ENCODE results near the gene MTMR12.

The MTMR12 gene

DNA sequence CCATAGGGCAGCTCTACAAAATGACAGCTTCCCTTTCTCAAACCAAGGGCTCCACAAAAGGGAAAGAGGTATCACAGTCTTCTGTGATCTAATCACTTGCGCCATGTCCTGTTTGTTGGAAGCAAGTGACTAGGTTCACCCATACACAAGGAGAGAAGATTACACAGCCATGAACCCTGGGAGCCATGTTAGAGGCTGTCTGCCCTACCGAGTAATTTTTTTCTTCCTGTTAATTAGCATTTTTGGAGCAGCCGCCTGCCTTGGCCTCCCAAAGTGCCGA lies 105.4 kb downstream of the MTMR12 start:
- H3K9me3 ChIP-seq (ENCODE audit: control insufficient read depth, low read length) = no peaks in the 10 kb centered on the region
- H3K27ac ChIP-seq (ENCODE audit: insufficient read depth, low read length, poor library complexity, severe bottlenecking) = no peak overlapping the region
- no peak for DNase-seq
- no peaks in the 10 kb centered on the region for H3K4me1 ChIP-seq (ENCODE audit: control insufficient read depth, insufficient read depth, low read length, poor library complexity, severe bottlenecking)
- H3K27me3 ChIP-seq (replicated peaks; ENCODE audit: control insufficient read depth, insufficient read depth, low read length, poor library complexity, severe bottlenecking) = no peaks in the 10 kb centered on the region
- H3K4me3 ChIP-seq (ENCODE audit: insufficient read depth, low read depth, low read length, poor library complexity, severe bottlenecking) = no peak overlapping the region
- H3K36me3 ChIP-seq (ENCODE audit: control insufficient read depth, insufficient read depth, low read length) = no peaks in the 10 kb centered on the region

DNA sequence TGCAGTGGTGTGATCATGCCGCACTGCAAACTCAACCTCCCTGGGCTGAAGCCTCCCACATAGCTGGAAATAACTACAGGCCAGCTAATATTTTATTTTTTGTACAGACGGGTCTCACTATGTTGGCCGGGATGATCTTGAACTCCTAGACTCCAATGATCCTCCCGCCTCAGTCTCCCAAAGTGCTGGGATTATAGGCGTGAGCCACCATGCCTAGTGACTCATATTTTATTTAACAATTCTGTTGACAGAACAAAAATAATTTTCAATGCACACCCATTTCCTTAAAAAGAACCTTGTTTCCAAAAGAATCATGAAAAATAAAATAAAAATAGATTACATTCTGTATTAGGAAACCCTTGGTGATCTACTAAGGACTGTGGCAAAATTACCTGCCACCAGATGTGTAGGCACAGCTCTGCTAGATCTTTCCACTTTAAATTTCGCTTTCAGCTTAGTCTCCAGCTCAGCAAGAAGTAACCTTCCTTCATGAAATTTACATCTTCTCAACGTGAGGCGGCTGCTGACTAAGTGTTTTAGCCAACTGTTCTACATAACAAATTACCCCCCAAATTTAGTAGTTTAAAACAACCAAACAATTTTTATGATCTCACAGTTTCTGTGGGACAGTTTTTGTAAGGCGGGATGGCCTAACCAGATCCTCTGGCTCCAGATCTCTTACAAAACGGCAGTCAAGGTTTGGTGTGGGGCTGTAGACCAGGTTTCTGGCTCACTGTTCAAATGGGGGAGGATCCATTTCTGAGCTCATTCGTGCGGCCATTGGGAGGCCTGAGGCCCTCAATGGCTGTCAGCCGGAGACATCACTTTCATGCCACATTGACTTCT lies 106.0 kb downstream of the MTMR12 start:
- H3K9me3 ChIP-seq (ENCODE audit: control insufficient read depth, low read length) = no peaks in the 10 kb centered on the region
- H3K4me1 ChIP-seq (ENCODE audit: control insufficient read depth, insufficient read depth, low read length, poor library complexity, severe bottlenecking) = no peaks in the 10 kb centered on the region
- no peak for DNase-seq
- no peaks in the 10 kb centered on the region for H3K36me3 ChIP-seq (ENCODE audit: control insufficient read depth, insufficient read depth, low read length)
- H3K27ac ChIP-seq (ENCODE audit: insufficient read depth, low read length, poor library complexity, severe bottlenecking) = no peak overlapping the region
- H3K27me3 ChIP-seq (replicated peaks; ENCODE audit: control insufficient read depth, insufficient read depth, low read length, poor library complexity, severe bottlenecking) = no peaks in the 10 kb centered on the region
- no peak overlapping the region for H3K4me3 ChIP-seq (ENCODE audit: insufficient read depth, low read depth, low read length, poor library complexity, severe bottlenecking)

DNA sequence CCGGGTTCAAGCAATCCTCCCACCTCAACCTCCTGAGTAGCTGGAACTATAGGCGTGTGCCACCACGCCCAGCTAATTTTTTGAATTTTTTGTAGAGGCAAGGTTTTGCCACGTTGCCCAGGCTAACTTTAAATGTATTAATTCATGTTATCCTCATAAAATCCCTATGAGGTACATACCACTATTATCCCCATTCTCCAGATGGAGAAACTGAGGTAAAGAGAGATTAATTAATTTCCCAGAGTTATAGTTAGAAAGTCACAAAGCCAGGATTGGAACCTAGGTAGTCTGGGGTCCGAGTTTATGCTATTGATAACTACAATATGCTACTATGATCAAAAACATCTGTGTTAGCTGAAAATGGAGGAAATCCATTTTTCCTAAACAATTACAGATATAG lies 106.7 kb downstream of the MTMR12 start:
- Histone ChIP-seq H3K9me3 (ENCODE audit: control insufficient read depth, low read length) (no peaks in the 10 kb centered on the region), H3K4me3 (ENCODE audit: insufficient read depth, low read depth, low read length, poor library complexity, severe bottlenecking) (no peak overlapping the region), H3K27ac (ENCODE audit: insufficient read depth, low read length, poor library complexity, severe bottlenecking) (no peak overlapping the region), H3K36me3 (ENCODE audit: control insufficient read depth, insufficient read depth, low read length) (no peaks in the 10 kb centered on the region), H3K27me3 (replicated peaks; ENCODE audit: control insufficient read depth, insufficient read depth, low read length, poor library complexity, severe bottlenecking) (no peaks in the 10 kb centered on the region), H3K4me1 (ENCODE audit: control insufficient read depth, insufficient read depth, low read length, poor library complexity, severe bottlenecking) (no peaks in the 10 kb centered on the region)
- no peak for DNase-seq

DNA sequence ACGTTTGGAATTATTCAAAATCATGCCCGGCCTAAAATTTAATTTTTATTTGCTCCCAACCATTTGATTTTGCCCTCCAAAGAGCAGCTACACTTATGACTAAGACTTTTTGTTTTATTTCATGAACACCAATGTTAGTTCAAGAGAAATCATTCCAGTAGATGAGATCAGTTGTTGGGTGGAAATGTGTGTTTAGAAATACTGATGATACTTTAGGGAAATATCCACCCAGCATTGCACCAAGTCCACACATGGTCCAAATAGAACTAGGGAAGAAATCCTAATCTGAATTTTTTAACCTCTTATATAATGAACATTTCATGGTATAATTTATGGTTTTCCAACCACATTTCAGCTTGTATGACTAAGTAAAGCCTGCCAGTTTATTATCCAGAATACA lies 110.3 kb downstream of the MTMR12 start:
- H3K4me3 ChIP-seq (ENCODE audit: insufficient read depth, low read depth, low read length, poor library complexity, severe bottlenecking) = no peak overlapping the region
- H3K9me3 ChIP-seq (ENCODE audit: control insufficient read depth, low read length) = no peaks in the 10 kb centered on the region
- H3K4me1 ChIP-seq (ENCODE audit: control insufficient read depth, insufficient read depth, low read length, poor library complexity, severe bottlenecking) = no peaks in the 10 kb centered on the region
- no peak for DNase-seq
- no peaks in the 10 kb centered on the region for H3K27me3 ChIP-seq (replicated peaks; ENCODE audit: control insufficient read depth, insufficient read depth, low read length, poor library complexity, severe bottlenecking)
- no peak overlapping the region for H3K27ac ChIP-seq (ENCODE audit: insufficient read depth, low read length, poor library complexity, severe bottlenecking)
- no peaks in the 10 kb centered on the region for H3K36me3 ChIP-seq (ENCODE audit: control insufficient read depth, insufficient read depth, low read length)

DNA sequence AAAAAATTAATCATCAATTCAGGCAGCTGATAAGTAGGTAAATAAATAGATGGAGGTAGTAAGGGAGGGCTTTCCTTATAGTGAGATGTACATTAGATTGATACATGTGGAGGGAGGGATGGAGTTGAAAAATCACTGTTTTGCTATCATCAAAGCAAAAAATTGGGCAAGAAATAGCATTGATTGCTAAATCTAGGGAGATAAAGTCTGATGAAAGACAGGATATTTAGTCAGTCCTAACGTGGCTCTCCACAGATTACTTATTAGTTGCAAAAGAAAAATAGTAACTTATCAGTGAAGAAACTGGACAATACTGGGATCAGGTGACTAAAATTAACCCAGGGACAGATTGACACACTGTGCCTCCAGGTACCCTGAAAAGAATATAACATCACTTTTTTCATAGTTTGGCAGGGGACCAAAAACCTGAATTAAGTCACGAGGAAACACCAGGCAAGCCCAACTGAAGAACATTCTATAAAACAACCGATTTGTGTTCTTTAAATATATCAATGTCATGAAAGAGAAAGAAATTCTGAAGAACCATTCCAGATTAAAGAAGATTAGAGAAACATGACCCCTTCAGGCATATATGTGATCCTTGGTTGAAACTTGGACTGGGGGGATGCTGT lies 111.5 kb downstream of the MTMR12 start:
- H3K27ac ChIP-seq (ENCODE audit: insufficient read depth, low read length, poor library complexity, severe bottlenecking) = no peak overlapping the region

DNA sequence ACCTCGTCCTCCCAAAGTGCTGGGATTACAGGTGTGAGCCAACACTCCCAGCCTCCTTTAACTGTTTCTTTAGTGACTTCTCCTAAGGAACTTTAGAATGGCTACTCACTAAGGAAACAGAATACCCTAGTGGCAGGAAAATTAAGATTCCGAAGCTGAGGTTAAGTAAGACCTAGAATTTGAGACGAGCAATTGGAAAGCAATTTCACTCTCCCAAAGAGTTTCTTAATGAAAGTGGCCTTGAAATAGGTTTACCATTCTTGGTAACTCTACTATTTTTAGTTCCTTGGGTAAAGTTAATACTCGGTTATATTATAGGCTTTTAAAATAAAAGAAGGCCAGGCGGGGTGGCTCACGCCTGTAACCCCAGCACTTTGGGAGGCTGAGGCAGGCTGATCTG lies 115.7 kb downstream of the MTMR12 start:
- H3K27me3 ChIP-seq (replicated peaks; ENCODE audit: control insufficient read depth, insufficient read depth, low read length, poor library complexity, severe bottlenecking) = no peaks in the 10 kb centered on the region
- no peak for DNase-seq
- no peaks in the 10 kb centered on the region for H3K9me3 ChIP-seq (ENCODE audit: control insufficient read depth, low read length)
- no peak overlapping the region for H3K27ac ChIP-seq (ENCODE audit: insufficient read depth, low read length, poor library complexity, severe bottlenecking)
- H3K36me3 ChIP-seq (ENCODE audit: control insufficient read depth, insufficient read depth, low read length) = no peaks in the 10 kb centered on the region
- no peak overlapping the region for H3K4me3 ChIP-seq (ENCODE audit: insufficient read depth, low read depth, low read length, poor library complexity, severe bottlenecking)
- no peaks in the 10 kb centered on the region for H3K4me1 ChIP-seq (ENCODE audit: control insufficient read depth, insufficient read depth, low read length, poor library complexity, severe bottlenecking)

More for the DNA sequence above, 111.5 kb downstream of the MTMR12 start:
- Histone ChIP-seq H3K4me3 (ENCODE audit: insufficient read depth, low read depth, low read length, poor library complexity, severe bottlenecking) (no peak overlapping the region), H3K36me3 (ENCODE audit: control insufficient read depth, insufficient read depth, low read length) (no peaks in the 10 kb centered on the region), H3K9me3 (ENCODE audit: control insufficient read depth, low read length) (no peaks in the 10 kb centered on the region), H3K27me3 (replicated peaks; ENCODE audit: control insufficient read depth, insufficient read depth, low read length, poor library complexity, severe bottlenecking) (no peaks in the 10 kb centered on the region), H3K4me1 (ENCODE audit: control insufficient read depth, insufficient read depth, low read length, poor library complexity, severe bottlenecking) (no peaks in the 10 kb centered on the region)
- no peak for DNase-seq

DNA sequence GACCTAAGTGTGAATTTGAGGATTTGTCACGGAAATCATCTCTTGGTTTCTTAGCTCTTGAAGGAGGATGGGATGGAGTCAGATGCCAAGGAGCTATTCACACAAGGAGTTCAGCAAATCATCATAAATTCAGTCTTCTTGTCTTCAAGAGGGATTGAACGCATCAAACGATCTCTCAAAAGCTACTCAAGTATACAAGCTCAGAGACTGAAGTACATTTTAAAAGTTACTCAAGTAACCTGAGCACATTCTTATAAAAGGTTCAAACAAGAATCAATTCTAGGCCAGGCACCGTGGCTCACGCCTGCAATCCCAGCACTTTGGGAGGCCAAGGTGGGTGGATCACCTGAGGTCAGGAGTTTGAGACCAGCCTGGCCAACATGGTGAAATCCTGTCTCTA lies 117.5 kb downstream of the MTMR12 start:
- Histone ChIP-seq H3K27ac (ENCODE audit: insufficient read depth, low read length, poor library complexity, severe bottlenecking) (no peak overlapping the region), H3K4me3 (ENCODE audit: insufficient read depth, low read depth, low read length, poor library complexity, severe bottlenecking) (no peak overlapping the region), H3K4me1 (ENCODE audit: control insufficient read depth, insufficient read depth, low read length, poor library complexity, severe bottlenecking) (no peaks in the 10 kb centered on the region), H3K27me3 (replicated peaks; ENCODE audit: control insufficient read depth, insufficient read depth, low read length, poor library complexity, severe bottlenecking) (no peaks in the 10 kb centered on the region), H3K36me3 (ENCODE audit: control insufficient read depth, insufficient read depth, low read length) (no peaks in the 10 kb centered on the region), H3K9me3 (ENCODE audit: control insufficient read depth, low read length) (no peaks in the 10 kb centered on the region)
- no peak for DNase-seq

DNA sequence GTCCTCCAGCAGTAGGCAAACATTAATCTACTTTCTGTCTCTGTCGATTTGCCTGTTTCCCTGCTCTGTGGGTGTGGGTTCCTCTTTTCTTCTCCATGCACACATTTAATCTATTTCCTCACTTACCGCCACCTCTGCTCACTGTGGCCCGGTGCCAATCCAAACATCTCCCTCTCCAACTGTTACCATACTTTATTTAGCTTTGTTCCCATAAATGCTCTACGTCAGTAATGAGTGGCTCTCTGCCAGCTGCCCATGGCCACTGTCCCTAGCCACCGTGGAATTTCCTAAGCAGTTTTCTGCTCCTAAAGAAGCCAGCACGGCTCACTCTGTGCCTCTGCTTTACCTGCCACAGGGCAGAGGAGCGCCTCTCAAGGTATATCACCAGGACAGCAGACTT lies 119.1 kb downstream of the MTMR12 start:
- no peaks in the 10 kb centered on the region for H3K27me3 ChIP-seq (replicated peaks; ENCODE audit: control insufficient read depth, insufficient read depth, low read length, poor library complexity, severe bottlenecking)
- no peak for DNase-seq
- H3K9me3 ChIP-seq (ENCODE audit: control insufficient read depth, low read length) = no peaks in the 10 kb centered on the region
- H3K36me3 ChIP-seq (ENCODE audit: control insufficient read depth, insufficient read depth, low read length) = no peaks in the 10 kb centered on the region
- H3K27ac ChIP-seq (ENCODE audit: insufficient read depth, low read length, poor library complexity, severe bottlenecking) = no peak overlapping the region
- H3K4me3 ChIP-seq (ENCODE audit: insufficient read depth, low read depth, low read length, poor library complexity, severe bottlenecking) = no peak overlapping the region
- H3K4me1 ChIP-seq (ENCODE audit: control insufficient read depth, insufficient read depth, low read length, poor library complexity, severe bottlenecking) = no peaks in the 10 kb centered on the region

DNA sequence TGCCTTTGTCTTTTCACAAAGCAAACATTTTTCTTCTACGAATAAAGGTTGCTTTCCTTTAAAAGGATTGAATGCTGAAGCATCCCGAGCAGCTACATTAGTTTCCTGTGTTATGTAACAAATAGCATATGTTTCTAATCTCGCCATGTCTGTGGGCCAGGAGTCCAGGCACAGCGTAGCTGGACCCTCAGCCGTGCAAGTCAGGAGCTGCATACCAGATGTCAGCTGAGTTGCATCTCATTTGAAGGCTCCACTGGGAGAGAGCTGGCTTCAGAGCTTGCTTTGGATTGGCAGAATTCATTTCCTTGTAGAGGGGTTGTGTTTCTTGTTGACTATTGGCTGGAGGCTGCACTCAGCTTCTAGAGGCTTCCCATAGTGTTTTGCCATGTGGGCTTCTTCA lies 122.6 kb downstream of the MTMR12 start:
- no peak for DNase-seq

DNA sequence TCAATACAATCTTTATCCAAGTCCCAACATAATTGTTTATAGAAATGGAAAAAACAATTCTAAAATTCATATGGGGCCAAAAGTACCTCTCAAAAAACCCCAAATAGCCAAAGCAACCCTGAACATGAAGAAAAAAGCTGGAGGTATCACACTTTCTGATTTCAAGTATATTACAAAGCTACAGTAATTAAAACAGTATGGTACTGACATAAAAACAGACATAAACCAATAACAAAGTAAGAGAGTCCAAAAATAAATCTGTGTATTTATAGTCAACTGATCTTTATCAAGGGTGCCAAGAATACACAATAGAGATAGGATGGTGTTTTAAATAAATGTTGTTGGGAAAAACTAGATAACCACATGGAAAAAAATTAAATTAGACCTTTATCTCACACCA lies 125.1 kb downstream of the MTMR12 start:
- no peak for DNase-seq

More for the DNA sequence above, 122.6 kb downstream of the MTMR12 start:
- H3K27me3 ChIP-seq (replicated peaks; ENCODE audit: control insufficient read depth, insufficient read depth, low read length, poor library complexity, severe bottlenecking) = no peaks in the 10 kb centered on the region
- H3K27ac ChIP-seq (ENCODE audit: insufficient read depth, low read length, poor library complexity, severe bottlenecking) = no peak overlapping the region
- H3K9me3 ChIP-seq (ENCODE audit: control insufficient read depth, low read length) = no peaks in the 10 kb centered on the region
- no peak overlapping the region for H3K4me3 ChIP-seq (ENCODE audit: insufficient read depth, low read depth, low read length, poor library complexity, severe bottlenecking)
- no peaks in the 10 kb centered on the region for H3K4me1 ChIP-seq (ENCODE audit: control insufficient read depth, insufficient read depth, low read length, poor library complexity, severe bottlenecking)
- no peaks in the 10 kb centered on the region for H3K36me3 ChIP-seq (ENCODE audit: control insufficient read depth, insufficient read depth, low read length)

More for the DNA sequence above, 125.1 kb downstream of the MTMR12 start:
- Histone ChIP-seq H3K4me3 (ENCODE audit: insufficient read depth, low read depth, low read length, poor library complexity, severe bottlenecking) (no peak overlapping the region), H3K27ac (ENCODE audit: insufficient read depth, low read length, poor library complexity, severe bottlenecking) (no peak overlapping the region), H3K27me3 (replicated peaks; ENCODE audit: control insufficient read depth, insufficient read depth, low read length, poor library complexity, severe bottlenecking) (no peaks in the 10 kb centered on the region), H3K36me3 (ENCODE audit: control insufficient read depth, insufficient read depth, low read length) (no peaks in the 10 kb centered on the region), H3K9me3 (ENCODE audit: control insufficient read depth, low read length) (no peaks in the 10 kb centered on the region), H3K4me1 (ENCODE audit: control insufficient read depth, insufficient read depth, low read length, poor library complexity, severe bottlenecking) (no peaks in the 10 kb centered on the region)
